ENCODE results near the gene FAM81A. TPM values are rescaled to one million over a fixed set of nuclear protein-coding genes. Genes with fewer than 3 reads are reported as not detected.

Gene FAM81A
- total RNA-seq = 0.80 and 1.1 TPM in 2 replicates

DNA sequence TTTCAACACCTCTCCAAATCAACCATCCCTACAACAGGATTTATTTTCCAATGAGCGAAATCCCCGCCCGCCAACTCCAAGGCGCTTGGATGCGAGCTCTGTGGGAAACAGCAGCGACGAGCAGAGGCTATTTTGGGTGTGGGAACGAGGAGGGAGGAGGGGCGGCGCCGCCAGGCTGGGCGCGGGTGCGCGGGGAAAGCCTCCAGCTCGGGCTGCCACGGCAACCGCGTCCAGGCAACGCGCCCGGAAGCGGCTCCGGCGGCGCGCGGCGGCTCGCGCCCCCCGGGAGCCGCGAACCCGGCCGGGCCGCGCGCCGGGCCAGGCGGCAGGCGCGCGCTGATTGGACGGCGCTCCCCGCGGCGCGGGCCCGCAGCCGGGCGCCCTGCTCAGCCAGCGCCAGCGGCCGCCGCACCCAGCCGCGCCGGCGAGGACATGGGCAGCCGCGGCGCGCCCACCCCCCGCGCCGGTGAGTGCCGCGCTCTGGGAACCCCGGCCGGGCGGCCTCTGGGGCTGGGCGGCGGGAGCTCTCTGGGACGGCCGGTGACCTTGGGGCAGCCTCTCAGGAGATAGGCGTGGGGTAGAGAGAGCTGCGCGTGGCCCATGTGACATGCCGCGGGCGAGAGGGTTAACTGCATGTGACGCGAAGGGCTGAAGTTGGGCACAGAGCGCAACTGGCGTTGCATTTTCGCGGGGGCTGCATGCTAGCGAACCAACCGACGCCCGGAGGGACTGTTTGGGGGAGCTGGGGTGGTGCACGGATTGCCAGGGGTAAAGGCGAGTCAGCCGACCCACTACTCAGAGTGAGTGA lies at the start of gene FAM81A:
Gene FAM81A (plus strand): TSS at position 370 of the 808 bp plus-strand sequence. CDS start 20,441 bp downstream, outside the sequence.

Small RNA genes within 50 kb of the gene (small RNA-seq; reads per million reads assigned to genes)
- not detected for gene RF00019

Other genes with a start within 250 kb of the FAM81A start
- not detected in 2 replicates for gene LDHAL6B, start 231.3 kb upstream of the FAM81A start, total RNA-seq
- gene MYO1E, start 65.3 kb upstream of the FAM81A start, total RNA-seq = 171 and 256 TPM in 2 replicates
- not detected in 2 replicates for gene GCNT3, start 173.6 kb downstream of the FAM81A start, total RNA-seq
- 53.3 and 64.1 TPM in 2 replicates for gene GTF2A2, start 219.3 kb downstream of the FAM81A start, total RNA-seq

Measured in thoracic aorta endothelial cell (primary cell).